ENCODE measurements around the gene CUX1. TPM values are rescaled to one million over a fixed set of nuclear protein-coding genes. Genes with fewer than 3 reads are reported as not detected.

Gene CUX1
- total and polyA plus RNA-seq, 10 of the 15 experiments (the other 5 are each of a cell fraction or from before 2014, with no cell fraction given) = 6.1 to 48.6 (median 25.9) TPM

DNA sequence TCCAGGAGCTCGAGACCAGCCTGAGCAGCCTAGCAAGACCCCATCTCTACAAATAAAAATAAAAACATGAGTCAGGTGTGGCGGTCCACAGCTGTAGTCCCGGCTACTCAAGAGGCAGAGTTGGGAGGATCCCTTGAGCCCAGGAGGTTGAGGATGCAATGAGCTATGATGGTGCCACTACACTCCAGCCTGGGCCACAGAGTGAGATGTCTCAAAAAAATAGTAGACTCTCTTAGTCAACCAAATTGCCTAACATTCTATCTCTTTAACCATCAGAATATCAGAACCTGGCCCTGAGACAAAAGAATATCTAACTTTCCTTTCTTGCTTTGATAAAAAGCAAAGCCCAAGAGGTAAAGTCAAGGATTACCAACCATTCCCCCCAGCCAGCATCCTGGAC, 35.0 kb upstream of the CUX1 start:
- Histone ChIP-seq H3K9me3 (replicated peaks; ENCODE audit: control insufficient read depth, insufficient read depth, low read length) (no peaks in the 10 kb centered on the region), H3K4me2 (ENCODE audit: control insufficient read depth, insufficient read depth) (no peak overlapping the region), H3K27ac (ENCODE audit: control insufficient read depth, insufficient read depth) (no peak overlapping the region), H3K79me2 (ENCODE audit: control insufficient read depth, insufficient read depth, low read length) (no peaks in the 10 kb centered on the region), H3K4me3 (no peak overlapping the region), H3K4me1 (ENCODE audit: control insufficient read depth, insufficient read depth, low read length) (no peaks in the 10 kb centered on the region), H3K9ac (ENCODE audit: control insufficient read depth, insufficient read depth, low read length) (no peak overlapping the region), H4K20me1 (ENCODE audit: control insufficient read depth, insufficient read depth) (no peaks in the 10 kb centered on the region), H3K27me3 (replicated peaks in 1 of 2; ENCODE audit: control insufficient read depth in 2 of 2, insufficient read depth in 2 of 2, low read length in 1 of 2) (peaks cover under 1 to 3% of the 10 kb centered on the region in 2 experiments; a peak in 1 of 4 replicates), H3K36me3 (ENCODE audit: control insufficient read depth in 2 of 2, insufficient read depth in 2 of 2, low read length in 1 of 2) (no peaks in the 10 kb centered on the region), H2AFZ (ENCODE audit: control insufficient read depth, low read depth, low read length) (no peak overlapping the region)
- ChIA-PET POLR2A (interaction anchor here (0.5 kb wide), 1 partner anchor 37 kb away, joined by 3 read pairs; no protein-coding TSS in a partner anchor), RAD21 (ENCODE audit: unreplicated experiment) (no interaction called here), CTCF (no interaction called here), SMC1A (ENCODE audit: uncharacterized antibody, unreplicated experiment) (interaction anchor here (0.7 kb wide), 1 partner anchor 90 kb away, joined by 3 read pairs; no protein-coding TSS in a partner anchor)
- in situ Hi-C loops (cut with MboI) = no loop called here
- no TSS peak for BruUV-seq (replicated peaks)
- WGBS (ENCODE audit: insufficient coverage, insufficient replicate concordance, low lambda C conversion rate, missing lambda C conversion rate) = 25% methylated on average over 3 of the region's 3 CpGs
- intact Hi-C loops (cut with micrococcal nuclease; ENCODE audit: unreplicated experiment) = no loop called here
- no peak for DNase-seq (ENCODE audit: low read depth, low spot score)
- no peak for ATAC-seq
- no peak for FAIRE-seq
- TF ChIP-seq POLR2A (IDR thresholded peaks at IDR 0.05; ENCODE audit: low read depth, low read length) (no peak), STAT1 (conservative IDR thresholded peaks at IDR 0.05) (no peak), MXI1 (IDR thresholded peaks at IDR 0.05; ENCODE audit: low read depth, low read length) (no peak), TCF12 (IDR thresholded peaks at IDR 0.05; ENCODE audit: low read depth, low read length) (no peak), TARDBP (IDR thresholded peaks at IDR 0.05; ENCODE audit: borderline replicate concordance) (no peak), PAX8 (IDR thresholded peaks at IDR 0.05) (no peak), HCFC1 (IDR thresholded peaks at IDR 0.05; ENCODE audit: low read length) (no peak), JUND (IDR thresholded peaks at IDR 0.05; ENCODE audit: low read depth, low read length) (no peak), CREM (IDR thresholded peaks at IDR 0.05; ENCODE audit: low read depth) (no peak), IRF4 (IDR thresholded peaks at IDR 0.05; ENCODE audit: low read depth, low read length) (no peak), NFIC (IDR thresholded peaks at IDR 0.05; ENCODE audit: low read depth, low read length) (no peak)
- TF ChIP-seq, protein P1, sequence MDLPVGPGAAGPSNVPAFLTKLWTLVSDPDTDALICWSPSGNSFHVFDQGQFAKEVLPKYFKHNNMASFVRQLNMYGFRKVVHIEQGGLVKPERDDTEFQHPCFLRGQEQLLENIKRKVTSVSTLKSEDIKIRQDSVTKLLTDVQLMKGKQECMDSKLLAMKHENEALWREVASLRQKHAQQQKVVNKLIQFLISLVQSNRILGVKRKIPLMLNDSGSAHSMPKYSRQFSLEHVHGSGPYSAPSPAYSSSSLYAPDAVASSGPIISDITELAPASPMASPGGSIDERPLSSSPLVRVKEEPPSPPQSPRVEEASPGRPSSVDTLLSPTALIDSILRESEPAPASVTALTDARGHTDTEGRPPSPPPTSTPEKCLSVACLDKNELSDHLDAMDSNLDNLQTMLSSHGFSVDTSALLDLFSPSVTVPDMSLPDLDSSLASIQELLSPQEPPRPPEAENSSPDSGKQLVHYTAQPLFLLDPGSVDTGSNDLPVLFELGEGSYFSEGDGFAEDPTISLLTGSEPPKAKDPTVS (IDR thresholded peaks at IDR 0.05; ENCODE audit: low read depth, low read length) = no peak
- TF ChIP-seq, protein P2, sequence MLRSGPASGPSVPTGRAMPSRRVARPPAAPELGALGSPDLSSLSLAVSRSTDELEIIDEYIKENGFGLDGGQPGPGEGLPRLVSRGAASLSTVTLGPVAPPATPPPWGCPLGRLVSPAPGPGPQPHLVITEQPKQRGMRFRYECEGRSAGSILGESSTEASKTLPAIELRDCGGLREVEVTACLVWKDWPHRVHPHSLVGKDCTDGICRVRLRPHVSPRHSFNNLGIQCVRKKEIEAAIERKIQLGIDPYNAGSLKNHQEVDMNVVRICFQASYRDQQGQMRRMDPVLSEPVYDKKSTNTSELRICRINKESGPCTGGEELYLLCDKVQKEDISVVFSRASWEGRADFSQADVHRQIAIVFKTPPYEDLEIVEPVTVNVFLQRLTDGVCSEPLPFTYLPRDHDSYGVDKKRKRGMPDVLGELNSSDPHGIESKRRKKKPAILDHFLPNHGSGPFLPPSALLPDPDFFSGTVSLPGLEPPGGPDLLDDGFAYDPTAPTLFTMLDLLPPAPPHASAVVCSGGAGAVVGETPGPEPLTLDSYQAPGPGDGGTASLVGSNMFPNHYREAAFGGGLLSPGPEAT (IDR thresholded peaks at IDR 0.05; ENCODE audit: low read depth) = no peak
- TF ChIP-seq, protein P3, sequence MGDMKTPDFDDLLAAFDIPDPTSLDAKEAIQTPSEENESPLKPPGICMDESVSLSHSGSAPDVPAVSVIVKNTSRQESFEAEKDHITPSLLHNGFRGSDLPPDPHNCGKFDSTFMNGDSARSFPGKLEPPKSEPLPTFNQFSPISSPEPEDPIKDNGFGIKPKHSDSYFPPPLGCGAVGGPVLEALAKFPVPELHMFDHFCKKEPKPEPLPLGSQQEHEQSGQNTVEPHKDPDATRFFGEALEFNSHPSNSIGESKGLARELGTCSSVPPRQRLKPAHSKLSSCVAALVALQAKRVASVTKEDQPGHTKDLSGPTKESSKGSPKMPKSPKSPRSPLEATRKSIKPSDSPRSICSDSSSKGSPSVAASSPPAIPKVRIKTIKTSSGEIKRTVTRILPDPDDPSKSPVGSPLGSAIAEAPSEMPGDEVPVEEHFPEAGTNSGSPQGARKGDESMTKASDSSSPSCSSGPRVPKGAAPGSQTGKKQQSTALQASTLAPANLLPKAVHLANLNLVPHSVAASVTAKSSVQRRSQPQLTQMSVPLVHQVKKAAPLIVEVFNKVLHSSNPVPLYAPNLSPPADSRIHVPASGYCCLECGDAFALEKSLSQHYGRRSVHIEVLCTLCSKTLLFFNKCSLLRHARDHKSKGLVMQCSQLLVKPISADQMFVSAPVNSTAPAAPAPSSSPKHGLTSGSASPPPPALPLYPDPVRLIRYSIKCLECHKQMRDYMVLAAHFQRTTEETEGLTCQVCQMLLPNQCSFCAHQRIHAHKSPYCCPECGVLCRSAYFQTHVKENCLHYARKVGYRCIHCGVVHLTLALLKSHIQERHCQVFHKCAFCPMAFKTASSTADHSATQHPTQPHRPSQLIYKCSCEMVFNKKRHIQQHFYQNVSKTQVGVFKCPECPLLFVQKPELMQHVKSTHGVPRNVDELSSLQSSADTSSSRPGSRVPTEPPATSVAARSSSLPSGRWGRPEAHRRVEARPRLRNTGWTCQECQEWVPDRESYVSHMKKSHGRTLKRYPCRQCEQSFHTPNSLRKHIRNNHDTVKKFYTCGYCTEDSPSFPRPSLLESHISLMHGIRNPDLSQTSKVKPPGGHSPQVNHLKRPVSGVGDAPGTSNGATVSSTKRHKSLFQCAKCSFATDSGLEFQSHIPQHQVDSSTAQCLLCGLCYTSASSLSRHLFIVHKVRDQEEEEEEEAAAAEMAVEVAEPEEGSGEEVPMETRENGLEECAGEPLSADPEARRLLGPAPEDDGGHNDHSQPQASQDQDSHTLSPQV (IDR thresholded peaks at IDR 0.05) = no peak
- TF ChIP-seq, protein P4, sequence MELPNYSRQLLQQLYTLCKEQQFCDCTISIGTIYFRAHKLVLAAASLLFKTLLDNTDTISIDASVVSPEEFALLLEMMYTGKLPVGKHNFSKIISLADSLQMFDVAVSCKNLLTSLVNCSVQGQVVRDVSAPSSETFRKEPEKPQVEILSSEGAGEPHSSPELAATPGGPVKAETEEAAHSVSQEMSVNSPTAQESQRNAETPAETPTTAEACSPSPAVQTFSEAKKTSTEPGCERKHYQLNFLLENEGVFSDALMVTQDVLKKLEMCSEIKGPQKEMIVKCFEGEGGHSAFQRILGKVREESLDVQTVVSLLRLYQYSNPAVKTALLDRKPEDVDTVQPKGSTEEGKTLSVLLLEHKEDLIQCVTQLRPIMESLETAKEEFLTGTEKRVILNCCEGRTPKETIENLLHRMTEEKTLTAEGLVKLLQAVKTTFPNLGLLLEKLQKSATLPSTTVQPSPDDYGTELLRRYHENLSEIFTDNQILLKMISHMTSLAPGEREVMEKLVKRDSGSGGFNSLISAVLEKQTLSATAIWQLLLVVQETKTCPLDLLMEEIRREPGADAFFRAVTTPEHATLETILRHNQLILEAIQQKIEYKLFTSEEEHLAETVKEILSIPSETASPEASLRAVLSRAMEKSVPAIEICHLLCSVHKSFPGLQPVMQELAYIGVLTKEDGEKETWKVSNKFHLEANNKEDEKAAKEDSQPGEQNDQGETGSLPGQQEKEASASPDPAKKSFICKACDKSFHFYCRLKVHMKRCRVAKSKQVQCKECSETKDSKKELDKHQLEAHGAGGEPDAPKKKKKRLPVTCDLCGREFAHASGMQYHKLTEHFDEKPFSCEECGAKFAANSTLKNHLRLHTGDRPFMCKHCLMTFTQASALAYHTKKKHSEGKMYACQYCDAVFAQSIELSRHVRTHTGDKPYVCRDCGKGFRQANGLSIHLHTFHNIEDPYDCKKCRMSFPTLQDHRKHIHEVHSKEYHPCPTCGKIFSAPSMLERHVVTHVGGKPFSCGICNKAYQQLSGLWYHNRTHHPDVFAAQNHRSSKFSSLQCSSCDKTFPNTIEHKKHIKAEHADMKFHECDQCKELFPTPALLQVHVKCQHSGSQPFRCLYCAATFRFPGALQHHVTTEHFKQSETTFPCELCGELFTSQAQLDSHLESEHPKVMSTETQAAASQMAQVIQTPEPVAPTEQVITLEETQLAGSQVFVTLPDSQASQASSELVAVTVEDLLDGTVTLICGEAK (IDR thresholded peaks at IDR 0.05; ENCODE audit: borderline replicate concordance) = no peak
